Type B pancreatic cell (in vitro differentiated cells): ENCODE measurements around the gene INTS7. TPM values are rescaled to one million over a fixed set of nuclear protein-coding genes. Genes with fewer than 3 reads are reported as not detected.

Source experiments
- DNase-seq: peaks from one replicate; pipeline ENCODE4 v3.0.0; 2021; ENCODE audit warnings: mixed read lengths; ENCODE audit not compliant: unreplicated experiment; ENCODE audit errors: extremely low spot score
- H3K27ac Mint-ChIP-seq: 2 replicates; pipeline ENCODE4 v1.8.0; 2021; ENCODE audit warnings: mild to moderate bottlenecking, mixed read lengths
- H3K27me3 Mint-ChIP-seq: 2 replicates; pipeline ENCODE4 v1.8.0; 2021; ENCODE audit warnings: mixed read lengths
- H3K36me3 Mint-ChIP-seq: 2 replicates; pipeline ENCODE4 v1.8.0; 2021; ENCODE audit warnings: mixed read lengths
- H3K4me1 Mint-ChIP-seq: one replicate; pipeline ENCODE4 v1.8.0; 2021; ENCODE audit warnings: mixed read lengths; ENCODE audit not compliant: unreplicated experiment
- H3K4me3 Mint-ChIP-seq: 2 replicates; pipeline ENCODE4 v1.8.0; 2021; ENCODE audit warnings: mild to moderate bottlenecking, mixed read lengths
- H3K9me3 Mint-ChIP-seq: 2 replicates; pipeline ENCODE4 v1.8.0; 2021; ENCODE audit warnings: mixed read lengths
- CTCF ChIP-seq: fragments of 200-600 bp; sonication (generic); conservative IDR thresholded peaks from 2 replicates; pipeline ENCODE4 v1.5.0; 2021; ENCODE audit warnings: antibody characterized with exemption, mild to moderate bottlenecking
- total RNA-seq: library from RNA; stranded (reverse); gene quantifications from 2 replicates; pipeline ENCODE4 v1.2.1, GENCODE V29; 2021; ENCODE audit warnings: low replicate concordance

Gene INTS7
- total RNA-seq, 1 donor from 2014 or later: 23.9 TPM

DNA sequence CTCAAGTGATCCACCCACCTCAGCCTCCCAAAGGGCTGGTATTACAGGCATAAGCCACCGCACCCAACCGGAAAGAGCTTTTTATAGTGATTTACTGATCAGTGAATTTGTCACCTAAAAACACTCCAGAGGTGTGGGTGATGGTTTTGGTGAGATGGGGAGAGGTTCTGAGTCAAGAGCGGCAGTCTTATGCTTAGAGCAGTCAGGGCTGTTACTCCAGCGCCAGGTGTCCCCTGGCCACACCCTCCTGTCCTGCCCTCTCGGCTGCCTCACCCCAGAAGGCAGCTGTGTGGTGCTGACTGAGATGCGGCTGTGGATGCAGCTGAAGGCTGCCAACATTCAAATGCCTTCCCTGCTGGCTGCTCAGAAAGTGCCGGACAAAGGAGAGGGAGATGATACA lies 110.3 kb downstream of the INTS7 start:
- H3K27ac Mint-ChIP-seq: no peak overlapping the region
- no peaks in the 10 kb centered on the region for H3K27me3 Mint-ChIP-seq
- H3K4me1 Mint-ChIP-seq: peaks cover 18% of the 10 kb centered on the region
- DNase-seq: no peak
- no peak for TF ChIP-seq CTCF
- H3K36me3 Mint-ChIP-seq: no peaks in the 10 kb centered on the region
- H3K9me3 Mint-ChIP-seq: no peaks in the 10 kb centered on the region
- H3K4me3 Mint-ChIP-seq: no peak overlapping the region

DNA sequence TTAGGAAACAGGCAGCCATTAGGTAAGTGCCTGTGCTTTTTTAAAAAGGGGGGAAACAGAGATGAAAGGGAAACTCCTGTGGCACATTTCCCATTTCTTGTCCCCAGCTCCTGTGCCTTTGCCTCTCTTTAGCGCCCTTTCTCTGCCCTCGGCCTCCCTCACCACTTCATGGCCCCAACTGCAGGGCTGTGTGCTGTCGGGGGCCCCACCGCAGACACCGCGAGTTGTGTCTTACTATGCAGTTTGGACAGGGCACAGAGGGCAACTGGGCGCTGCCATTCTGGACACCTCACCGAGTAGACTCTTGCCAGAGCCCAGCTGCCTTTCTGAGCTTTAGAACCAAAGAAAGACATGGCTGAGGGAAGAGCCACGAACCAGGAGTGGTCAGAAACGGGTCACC lies 111.1 kb downstream of the INTS7 start:
- Mint-ChIP-seq H3K27me3 (no peaks in the 10 kb centered on the region), H3K9me3 (no peaks in the 10 kb centered on the region), H3K27ac (no peak overlapping the region), H3K4me3 (no peak overlapping the region), H3K4me1 (peaks cover 12% of the 10 kb centered on the region), H3K36me3 (no peaks in the 10 kb centered on the region)
- no peak for DNase-seq
- no peak for TF ChIP-seq CTCF

GRCh38 chr1:211923095-211923494 lies 112.3 kb downstream of the INTS7 start:
- Mint-ChIP-seq H3K4me3 (no peak overlapping the region), H3K4me1 (peaks cover 4% of the 10 kb centered on the region), H3K27ac (no peak overlapping the region), H3K36me3 (no peaks in the 10 kb centered on the region), H3K27me3 (no peaks in the 10 kb centered on the region), H3K9me3 (no peaks in the 10 kb centered on the region)
- TF ChIP-seq CTCF: no peak
- DNase-seq: no peak

DNA sequence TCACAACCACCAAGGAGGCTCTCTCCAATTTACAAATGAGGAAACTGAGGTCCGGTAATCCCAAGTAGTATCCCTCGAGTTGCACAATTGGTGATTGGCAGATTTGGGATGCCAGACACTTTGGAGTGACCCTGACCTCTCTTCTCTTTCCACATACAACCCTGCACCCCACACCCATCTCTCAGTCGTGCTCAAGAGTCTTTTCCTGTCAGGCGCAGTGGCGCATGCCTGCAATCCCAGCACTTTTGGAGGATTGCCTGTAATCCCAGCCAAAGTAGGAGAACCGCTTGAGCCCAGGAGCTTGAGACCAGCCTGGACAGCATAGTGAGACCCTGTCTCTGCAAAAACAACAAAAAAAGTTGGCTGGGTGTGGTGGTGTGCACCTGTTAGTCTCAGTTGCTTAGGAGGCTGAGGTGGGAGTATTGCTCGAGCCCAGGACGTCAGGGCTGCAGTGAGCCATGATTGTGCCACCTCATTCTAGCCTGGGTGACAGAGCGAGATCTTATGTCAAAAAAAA lies 113.7 kb downstream of the INTS7 start:
- no peak for TF ChIP-seq CTCF
- no peaks in the 10 kb centered on the region for H3K36me3 Mint-ChIP-seq
- no peak for DNase-seq
- no peak overlapping the region for H3K27ac Mint-ChIP-seq
- H3K9me3 Mint-ChIP-seq: no peaks in the 10 kb centered on the region
- peaks cover 10% of the 10 kb centered on the region for H3K4me1 Mint-ChIP-seq
- no peaks in the 10 kb centered on the region for H3K27me3 Mint-ChIP-seq
- H3K4me3 Mint-ChIP-seq: no peak overlapping the region

- H3K27me3 Mint-ChIP-seq: no peaks in the 10 kb centered on the region
- TF ChIP-seq CTCF: no peak
- no peak overlapping the region for H3K4me3 Mint-ChIP-seq
- DNase-seq: no peak
- no peaks in the 10 kb centered on the region for H3K36me3 Mint-ChIP-seq
- no peak overlapping the region for H3K27ac Mint-ChIP-seq
- H3K4me1 Mint-ChIP-seq: peaks cover 10% of the 10 kb centered on the region
- no peaks in the 10 kb centered on the region for H3K9me3 Mint-ChIP-seq
These were observed 114.6 kb downstream of the INTS7 start for GRCh38 chr1:211920602-211921226.
